Fibroblast of pulmonary artery (primary cell): ENCODE results near the gene GRWD1.

Experiments
- DNase-seq: peaks from one replicate; pipeline ENCODE4 v3.0.0-alpha.2; 2010; ENCODE audit warnings: low read depth
- H3K4me3 ChIP-seq: replicated peaks from 2 replicates; pipeline ENCODE4 v1.5.1; 2011; ENCODE audit warnings: low read depth, mild to moderate bottlenecking, control low read depth, low read length, moderate library complexity
- TF ChIP-seq, protein P1 (sequence below): IDR thresholded peaks from 2 replicates; pipeline ENCODE4 v1.5.1; 2011; ENCODE audit warnings: mild to moderate bottlenecking, control low read depth, low read length, inconsistent platforms; ENCODE audit errors: missing control alignments

GRWD1 gene

DNA sequence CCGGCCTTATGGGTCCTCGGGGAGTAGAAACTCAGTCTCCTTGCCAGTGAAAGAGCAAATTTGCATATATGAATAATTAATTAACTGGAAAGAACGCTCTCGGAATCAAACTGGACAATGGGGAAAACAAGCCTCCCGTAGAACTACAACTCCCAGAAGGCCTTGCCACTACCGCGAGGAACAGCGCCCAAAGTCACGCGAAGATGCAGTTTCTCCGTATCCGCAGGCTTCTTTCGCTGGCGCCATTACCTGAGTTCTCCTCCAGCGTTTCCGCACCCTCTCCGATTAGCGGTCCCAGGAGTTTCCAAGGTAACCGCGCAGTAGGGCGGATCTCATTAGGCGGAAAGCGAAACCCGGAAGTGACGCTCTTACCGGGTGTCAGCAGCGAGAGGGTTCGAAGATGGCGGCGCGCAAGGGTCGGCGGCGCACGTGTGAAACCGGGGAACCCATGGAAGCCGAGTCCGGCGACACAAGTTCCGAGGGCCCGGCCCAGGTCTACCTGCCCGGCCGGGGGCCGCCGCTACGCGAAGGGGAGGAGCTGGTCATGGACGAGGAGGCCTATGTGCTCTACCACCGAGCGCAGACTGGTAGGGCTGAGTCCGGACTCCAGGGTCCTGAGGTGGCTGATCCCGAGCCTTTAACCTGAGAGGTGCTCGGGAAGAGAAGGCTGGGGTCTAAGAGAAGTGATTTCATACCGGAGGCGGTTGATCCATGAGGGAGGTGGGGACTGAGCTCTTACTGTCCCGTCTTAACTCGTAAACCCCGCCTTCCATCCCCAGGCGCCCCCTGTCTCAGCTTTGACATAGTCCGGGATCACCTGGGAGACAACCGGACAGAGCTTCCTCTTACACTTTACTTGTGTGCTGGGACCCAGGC is at the start of gene GRWD1:
GRWD1 (plus strand) TSS at position 378 of the 876 bp plus-strand sequence; CDS start at position 401, 23 bp downstream.
- peak within 1 kb of the TSS; percentile 99 for H3K4me3 ChIP-seq
- DNase-seq, result peak; percentile 98
- TF ChIP-seq, protein P1, sequence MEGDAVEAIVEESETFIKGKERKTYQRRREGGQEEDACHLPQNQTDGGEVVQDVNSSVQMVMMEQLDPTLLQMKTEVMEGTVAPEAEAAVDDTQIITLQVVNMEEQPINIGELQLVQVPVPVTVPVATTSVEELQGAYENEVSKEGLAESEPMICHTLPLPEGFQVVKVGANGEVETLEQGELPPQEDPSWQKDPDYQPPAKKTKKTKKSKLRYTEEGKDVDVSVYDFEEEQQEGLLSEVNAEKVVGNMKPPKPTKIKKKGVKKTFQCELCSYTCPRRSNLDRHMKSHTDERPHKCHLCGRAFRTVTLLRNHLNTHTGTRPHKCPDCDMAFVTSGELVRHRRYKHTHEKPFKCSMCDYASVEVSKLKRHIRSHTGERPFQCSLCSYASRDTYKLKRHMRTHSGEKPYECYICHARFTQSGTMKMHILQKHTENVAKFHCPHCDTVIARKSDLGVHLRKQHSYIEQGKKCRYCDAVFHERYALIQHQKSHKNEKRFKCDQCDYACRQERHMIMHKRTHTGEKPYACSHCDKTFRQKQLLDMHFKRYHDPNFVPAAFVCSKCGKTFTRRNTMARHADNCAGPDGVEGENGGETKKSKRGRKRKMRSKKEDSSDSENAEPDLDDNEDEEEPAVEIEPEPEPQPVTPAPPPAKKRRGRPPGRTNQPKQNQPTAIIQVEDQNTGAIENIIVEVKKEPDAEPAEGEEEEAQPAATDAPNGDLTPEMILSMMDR, result no peak

DNA sequence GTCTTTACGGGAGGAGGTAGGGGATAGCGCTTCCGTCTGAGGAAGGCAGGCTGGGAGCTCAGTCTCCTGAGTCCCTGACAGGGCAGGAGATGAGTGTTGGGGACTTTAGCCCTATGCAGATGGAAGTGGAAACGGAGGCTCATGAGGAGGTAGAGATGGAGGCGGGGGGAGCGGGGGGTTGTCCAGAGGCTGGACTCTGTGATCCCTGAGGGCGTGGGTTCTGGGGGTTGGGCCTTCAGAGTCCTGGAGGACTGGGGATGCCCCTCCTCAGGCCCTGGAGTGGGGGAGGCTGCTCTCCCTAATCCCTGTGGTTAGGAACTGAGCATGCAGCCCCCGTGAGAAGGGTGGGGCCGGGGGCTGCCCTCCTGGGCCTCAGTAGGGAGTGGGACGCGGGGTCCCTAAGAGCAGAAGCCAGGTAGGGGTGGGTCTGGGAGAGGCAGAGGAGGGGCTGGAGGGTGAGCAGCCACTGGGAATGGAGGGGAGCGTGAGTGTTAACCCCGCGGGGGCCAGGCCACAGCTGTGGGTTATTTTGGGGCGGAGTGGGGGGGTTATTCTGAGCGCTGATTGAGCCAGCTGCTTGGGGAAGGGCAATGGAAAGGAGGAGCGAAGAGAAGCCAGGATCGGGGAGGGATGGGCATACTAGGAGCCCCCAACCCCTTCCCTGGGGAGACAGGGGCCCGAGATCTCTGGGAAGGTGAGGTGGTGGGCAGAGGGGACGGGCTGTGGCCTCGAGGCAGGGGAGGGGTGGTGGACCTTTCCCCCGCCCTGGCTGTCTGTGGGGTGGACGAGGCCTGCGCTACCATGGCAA is 49.6 kb upstream of the GRWD1 start:
- TF ChIP-seq, protein P1, result no peak
- H3K4me3 ChIP-seq, result no peak overlapping the region
- no peak for DNase-seq

DNA sequence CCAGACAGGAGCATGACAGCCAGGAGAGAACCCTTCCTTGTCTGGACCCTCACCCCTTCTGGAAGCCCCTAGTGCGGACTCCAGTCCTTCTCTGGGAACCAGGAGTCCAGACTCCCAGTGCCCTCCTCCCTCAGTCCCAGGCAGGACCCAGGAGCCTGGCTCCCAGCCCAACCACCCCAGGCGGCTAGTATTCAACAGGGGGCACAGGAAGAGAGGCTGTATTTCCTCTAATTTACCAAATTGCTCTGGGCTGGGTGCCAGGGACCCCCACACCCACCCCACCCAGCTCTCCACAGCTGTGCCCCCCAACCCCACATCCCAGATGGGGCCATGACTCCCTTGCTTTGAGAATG is 49.0 kb upstream of the GRWD1 start:
- TF ChIP-seq, protein P1, result no peak
- no peak for DNase-seq
- H3K4me3 ChIP-seq, result no peak overlapping the region

DNA sequence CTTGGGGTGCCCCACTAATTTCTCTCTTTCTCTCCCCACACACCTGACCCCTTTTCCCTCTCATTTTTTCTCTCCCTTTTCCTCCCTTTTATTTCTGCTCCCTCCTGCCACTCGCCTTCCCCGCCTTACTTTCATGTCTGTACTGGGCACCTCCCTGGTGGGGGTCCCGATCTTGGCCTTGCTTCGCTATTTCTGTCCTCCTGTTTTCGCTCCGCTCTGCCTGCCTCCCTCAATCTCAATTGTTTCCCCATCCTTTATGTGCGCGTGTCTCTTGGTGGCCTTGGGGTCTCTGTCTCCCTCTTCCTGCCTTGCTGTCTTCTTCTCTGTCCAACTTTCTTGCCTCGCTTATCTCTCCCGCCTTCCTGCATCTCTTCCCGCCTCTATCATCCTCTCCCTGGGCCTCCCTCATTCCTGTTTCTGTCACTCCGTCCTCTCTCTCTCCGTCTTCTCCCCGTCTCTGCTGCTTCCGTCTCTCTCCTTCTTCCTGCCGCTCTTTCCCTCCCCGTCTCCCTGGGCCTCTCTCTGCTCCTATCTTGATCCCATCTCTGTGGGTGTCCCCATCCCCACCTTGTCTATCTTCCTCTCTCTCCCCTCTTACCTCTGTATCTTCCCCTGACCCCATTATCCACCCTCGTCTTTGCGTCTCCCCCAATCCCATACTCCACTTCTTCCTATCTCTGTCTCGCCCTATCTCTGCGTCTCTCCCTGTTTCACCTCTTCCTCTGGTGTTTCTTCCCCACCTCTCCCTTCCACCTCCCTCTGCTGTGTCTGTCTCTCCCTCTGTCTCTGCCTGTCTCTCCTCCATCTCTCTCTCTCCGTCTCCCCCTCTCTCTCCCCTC is 48.3 kb upstream of the GRWD1 start:
- DNase-seq, result no peak
- TF ChIP-seq, protein P1, result no peak
- peak overlapping the region; percentile 60 for H3K4me3 ChIP-seq

DNA sequence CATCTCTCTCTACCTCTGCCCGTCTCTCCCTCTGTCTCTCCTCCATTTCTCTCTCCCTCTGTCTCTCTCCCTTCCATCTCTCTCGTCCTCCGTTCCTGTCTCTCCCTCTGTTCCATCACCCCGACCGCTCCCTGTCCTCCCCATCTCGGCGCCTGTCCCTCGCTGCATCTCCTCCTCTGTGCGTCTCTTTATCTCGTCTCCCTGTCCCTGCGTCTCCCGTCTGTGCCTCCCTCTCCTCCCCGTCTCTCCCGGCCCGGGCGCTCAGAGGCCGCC is 47.7 kb upstream of the GRWD1 start:
- peak overlapping the region; percentile 60 for H3K4me3 ChIP-seq
- TF ChIP-seq, protein P1, result no peak
- no peak for DNase-seq

DNA sequence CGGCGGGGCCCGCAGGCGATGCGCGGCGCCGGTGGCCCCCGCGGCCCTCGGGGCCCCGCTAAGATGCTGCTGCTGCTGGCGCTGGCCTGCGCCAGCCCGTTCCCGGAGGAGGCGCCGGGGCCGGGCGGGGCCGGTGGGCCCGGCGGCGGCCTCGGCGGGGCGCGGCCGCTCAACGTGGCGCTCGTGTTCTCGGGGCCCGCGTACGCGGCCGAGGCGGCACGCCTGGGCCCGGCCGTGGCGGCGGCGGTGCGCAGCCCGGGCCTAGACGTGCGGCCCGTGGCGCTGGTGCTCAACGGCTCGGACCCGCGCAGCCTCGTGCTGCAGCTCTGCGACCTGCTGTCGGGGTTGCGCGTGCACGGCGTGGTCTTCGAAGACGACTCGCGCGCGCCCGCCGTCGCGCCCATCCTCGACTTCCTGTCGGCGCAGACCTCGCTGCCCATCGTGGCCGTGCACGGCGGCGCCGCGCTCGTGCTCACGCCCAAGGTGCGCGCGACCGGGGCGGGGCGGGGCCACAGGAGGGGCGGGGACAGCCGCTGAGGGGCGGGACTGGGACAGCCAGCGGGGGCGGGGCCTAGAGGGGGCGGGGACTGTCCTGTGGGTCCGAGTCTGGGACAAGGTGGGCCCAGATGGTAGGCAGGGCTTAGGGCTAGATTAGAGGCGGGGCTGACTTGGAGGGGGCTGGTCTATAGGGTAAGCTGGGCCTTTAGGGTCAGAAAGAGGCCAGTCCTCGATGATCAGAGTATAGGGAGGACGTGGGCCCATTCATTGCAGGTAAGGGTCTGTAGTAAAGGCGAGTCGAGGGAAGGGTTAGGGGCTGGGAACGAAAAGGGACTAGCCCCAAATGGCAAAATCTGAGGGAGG is 47.2 kb upstream of the GRWD1 start:
- TF ChIP-seq, protein P1, result no peak
- peak; percentile 87 for DNase-seq

More for the DNA sequence above, 47.2 kb upstream of the GRWD1 start:
- peak overlapping the region; percentile 60 for H3K4me3 ChIP-seq
